Epidermal melanocyte (primary cell): ENCODE measurements around the gene DHX30.
"Not testable (repeated sequence)": the region's sequence is repeated elsewhere in the genome, so short reads cannot be mapped to it uniquely, and the experiment has no call there.

Experiments
- DNase-seq: peaks from one replicate; pipeline ENCODE4 v3.0.0; 2011; ENCODE audit warnings: low spot score; ENCODE audit not compliant: insufficient read length

DHX30 gene

DNA sequence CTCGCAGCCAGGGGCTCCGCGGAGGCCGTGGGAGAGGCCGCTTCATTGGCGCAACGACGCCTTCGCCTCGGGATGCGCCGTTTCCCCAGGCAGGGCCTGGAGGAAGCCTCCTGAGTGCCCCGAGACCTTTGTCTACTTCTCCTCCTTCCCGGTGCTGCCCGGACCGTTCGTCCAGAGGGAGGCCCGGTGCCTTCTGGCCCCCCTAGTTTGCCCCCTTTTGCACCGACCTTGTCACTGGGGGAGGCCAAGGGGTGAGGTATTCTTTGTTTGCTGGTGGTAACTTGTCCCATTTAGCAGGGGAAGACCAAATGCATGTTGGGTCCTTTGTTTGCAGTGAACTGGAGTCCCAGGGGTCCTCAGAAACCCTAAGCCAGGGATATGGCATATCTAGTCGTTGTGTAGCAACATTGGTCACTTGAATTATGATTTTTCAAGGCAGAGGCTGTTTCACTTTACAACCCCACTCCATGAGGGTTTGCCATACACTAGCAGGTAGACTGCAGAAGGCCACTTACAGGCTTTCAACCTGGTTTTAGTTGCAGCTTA is 615 bp downstream of the DHX30 start:
- no peak for DNase-seq

DNA sequence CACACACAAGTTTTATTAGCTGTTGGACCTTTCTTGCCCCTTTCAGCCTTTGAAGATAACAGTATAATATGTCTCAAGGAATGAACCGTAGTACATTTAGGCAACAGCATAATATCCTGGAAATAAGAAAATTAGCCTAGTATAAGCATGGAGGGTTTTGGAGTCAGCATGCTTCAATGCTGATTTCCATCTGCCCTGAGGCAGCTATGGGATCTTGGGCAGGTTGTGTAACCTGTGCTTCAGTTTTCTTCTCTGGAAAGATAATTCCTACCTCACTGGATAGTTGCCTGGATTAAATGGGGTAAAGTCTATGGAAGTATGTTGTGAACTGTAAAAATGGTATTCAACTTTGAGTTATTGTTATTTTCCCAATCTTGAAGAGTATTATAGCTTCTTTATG is 1.6 kb downstream of the DHX30 start:
- DNase-seq = no peak

DNA sequence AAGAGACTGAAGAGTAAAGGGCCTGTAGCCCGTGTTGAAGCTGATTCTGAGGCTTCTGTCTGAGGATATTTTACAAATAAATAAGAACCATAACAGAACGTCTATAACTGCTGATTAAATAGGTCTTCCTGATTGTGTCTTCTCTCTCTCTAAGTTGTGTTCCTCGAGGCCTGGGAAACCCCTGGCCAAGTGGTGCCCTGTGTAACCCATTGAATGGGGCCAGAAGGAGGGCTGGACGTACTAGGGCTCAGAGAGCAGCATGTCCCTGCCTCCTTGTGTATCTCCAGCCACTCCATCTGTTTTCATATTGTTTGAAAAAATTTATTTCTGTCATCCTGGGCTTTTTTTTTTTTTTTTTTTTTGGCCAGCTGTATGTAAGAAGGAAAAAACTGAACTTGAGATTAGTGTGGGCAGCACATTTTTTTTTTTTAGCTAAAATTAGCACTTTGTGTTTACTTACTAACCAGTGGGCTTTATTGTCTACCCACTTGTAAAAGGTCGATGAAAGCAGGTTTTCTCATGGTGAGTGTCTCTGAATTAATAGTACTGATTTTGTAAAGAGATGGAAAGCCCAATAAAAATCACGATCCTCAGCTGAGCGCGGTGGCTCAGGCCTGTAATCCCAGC is 10.7 kb downstream of the DHX30 start:
- no peak for DNase-seq

DNA sequence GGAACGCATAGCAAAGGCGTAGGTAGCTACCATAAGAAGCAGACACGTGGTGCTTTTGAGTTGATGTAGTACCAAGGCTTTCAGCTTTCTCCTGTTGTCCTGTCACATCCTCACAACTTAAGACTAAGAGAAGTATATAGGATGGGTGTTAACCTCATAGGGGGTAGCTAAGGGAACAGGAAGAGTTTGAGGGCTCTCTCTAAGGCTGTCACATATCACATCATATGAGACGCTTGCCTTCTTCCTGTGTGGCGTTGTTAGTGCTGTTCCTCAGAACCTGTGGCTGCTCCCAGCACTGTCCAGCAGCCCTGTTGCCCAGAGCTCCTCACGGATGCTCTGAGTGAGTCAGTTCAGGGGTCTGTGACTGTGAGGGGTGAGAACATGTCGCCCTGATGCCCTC is 14.7 kb downstream of the DHX30 start:
- no peak for DNase-seq

DNA sequence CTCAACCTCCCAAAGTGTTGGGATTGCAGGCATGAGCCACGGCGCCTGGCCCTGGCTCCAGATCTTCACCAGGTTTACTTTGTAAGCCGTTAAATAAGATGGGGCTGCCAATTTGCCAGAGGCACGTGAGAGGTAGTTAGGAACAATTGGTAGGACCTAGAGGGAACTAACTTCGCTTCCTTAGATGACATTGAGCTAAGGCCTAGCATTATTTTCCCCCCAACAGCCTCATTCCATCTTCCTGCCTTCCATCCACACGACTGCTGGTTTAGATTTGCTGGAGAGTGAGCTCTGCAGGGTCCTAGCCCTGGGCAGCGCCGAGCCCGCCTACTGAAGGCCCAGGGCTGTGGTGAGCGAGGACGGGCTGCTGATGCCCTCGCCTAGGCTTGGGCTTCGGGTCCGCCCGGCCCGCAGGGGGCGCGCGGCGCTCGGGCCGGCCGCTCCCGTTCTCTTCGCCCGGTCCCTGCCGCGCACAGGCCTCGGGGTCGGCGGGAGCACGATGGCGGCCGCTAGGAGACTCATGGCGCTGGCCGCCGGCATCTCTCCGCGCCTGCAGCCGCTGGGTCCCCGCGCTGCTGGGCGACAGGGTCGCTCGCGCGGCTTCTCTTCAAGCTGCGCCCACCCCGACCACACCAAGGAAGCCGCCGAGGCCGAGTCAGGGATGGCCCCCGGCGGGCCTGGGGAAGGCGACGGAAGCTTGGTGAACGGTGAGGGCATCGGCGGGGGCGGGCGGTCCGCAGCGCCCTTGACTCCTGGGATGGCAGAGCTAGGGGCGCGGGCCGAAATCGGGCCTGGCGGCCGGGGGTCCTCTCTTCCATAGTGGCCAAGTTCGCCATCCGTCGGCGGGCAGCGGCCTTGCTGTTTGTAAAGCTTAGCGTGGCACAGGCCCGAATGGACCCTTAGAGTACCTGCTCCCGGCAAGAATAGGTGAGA is 21.9 kb downstream of the DHX30 start:
- DNase-seq = peak; percentile 94

DNA sequence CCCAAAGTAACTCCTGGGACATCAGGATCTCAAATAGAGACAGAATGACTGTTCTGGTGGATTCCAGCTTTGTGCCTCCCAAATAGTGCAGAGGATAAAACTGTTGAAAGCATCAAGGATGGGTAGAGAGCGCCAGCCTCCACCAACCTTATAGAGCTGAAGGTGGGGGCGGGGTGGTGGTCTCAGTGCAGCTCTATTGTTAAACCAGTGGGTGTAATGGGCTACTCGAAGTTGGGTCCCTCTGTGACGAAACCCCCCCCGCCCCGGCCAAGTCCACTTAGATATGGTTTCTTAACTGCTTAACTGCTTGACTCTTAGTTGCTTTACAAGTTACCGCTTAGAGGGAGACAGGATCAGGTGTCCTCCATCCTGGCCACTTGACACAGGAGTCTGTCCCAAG is 22.7 kb downstream of the DHX30 start:
- no peak for DNase-seq

DNA sequence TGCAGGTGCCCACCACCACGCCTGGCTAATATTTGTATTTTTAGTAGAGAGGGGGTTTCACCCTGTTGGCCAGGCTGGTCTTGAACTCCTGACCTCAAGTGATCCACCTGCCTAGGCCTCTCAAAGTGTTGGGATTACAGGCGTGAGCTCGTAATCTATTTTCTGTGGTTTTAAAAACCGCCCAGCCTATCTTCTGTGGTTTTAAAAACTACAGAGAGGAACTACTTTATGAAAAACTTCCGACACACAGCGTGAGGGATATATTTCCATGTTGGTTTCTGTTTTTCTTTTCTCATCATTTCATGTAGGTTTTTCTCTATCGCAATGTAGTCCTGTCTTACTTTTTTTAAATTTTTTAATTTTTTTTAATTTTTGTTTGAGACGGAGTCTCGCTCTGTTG is 26.5 kb downstream of the DHX30 start:
- DNase-seq = not testable (repeated sequence)

DNA sequence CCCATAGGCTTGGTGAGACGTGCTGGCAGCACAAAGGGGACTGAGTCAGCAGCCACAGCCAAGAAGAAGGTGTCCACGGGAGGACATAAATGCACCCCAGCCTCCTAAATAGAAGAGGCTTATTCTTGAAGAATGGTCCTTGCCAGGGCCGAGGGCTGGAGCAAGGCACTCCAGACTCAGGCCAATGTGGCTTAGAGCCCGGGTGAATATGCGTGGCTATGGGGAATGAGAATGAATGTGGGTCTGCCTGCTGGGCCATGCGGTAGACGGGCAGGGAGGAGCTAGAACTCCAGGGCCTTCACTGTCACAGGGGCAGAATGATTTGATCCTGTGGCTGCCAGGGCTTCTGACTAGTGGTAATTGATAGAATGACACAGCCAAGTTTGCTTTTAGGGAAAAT is 34.0 kb downstream of the DHX30 start:
- no peak for DNase-seq

DNA sequence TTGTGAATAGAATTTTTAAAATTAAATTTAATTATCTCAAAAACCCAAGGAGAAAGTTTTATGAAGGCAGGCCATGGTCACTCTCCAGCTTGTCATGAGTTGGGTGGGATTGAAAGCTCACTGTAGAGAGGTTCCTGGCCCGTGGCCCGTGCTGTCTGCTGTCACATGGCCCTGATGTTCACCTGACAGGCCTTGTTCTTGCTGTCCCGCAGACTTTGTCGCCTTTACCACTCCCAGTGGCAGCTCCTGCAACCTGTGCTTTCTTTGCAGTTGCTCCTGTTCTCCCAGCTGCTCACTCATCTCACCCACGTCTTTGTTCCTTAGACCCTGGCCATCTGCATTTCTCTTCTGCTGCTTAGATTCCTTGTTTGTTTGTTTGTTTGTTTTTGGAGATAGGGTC is 35.6 kb downstream of the DHX30 start:
- no peak for DNase-seq

DNA sequence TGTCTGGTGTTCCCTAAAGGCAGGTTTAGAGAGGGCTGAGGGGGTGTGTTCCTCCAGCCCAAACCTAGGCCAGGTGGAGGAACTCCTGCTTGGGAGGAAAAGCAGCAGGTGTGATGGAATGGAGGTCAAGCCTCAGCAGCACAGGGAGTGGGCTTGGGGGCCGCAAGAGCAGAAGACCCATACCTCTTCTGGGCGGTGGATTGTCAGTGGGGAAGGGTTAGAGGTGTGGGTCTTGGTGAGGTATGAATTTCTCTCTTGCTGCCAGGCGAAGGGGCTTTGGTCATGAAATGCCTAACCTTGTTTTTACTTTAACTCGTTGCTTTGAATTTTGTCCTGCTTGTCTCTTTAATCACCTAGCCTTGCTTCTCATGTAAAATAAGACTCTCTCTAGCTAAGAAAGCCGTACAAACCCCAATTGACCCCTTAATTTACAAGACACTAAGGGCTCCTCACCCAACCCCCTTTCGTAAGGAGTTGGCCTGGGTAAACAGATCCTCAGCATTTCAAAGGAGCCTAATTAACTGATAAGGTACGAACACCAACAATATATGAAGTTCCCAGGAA is 38.9 kb downstream of the DHX30 start:
- DNase-seq = no peak

DNA sequence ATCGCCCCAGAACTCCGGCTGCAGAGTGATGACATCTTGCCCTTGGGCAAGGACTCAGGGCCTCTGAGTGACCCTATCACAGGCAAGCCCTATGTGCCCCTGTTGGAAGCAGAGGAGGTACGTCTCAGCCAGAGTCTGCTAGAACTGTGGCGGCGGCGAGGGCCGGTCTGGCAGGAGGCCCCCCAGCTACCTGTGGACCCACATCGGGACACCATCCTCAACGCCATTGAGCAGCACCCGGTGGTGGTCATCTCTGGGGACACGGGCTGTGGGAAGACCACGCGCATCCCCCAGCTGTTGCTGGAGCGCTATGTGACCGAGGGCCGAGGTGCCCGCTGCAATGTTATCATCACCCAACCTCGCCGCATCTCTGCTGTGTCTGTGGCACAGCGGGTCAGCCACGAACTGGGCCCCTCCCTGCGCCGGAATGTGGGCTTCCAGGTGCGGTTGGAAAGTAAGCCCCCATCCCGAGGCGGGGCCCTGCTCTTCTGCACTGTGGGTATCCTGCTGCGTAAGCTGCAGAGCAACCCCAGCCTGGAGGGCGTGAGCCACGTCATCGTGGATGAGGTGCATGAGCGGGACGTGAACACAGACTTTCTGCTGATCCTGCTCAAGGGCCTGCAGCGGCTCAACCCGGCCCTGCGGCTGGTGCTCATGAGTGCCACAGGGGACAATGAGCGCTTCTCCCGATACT is 43.4 kb downstream of the DHX30 start:
- no peak for DNase-seq

DNA sequence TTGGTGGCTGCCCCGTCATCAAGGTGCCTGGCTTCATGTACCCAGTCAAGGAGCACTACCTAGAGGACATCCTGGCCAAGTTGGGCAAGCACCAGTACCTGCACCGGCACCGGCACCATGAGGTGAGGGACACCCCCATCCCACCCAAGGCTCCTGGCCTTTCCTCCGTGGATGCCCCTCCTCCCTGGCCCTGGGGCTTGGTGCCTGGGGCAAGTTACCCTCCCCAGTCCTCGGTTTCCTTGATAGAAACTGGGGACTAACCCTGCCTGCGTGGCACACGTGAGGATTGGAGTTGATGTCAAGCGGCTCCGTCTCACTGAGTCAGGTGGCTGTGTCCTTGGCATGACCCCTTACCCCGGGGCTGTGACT is 43.9 kb downstream of the DHX30 start:
- DNase-seq = no peak

DNA sequence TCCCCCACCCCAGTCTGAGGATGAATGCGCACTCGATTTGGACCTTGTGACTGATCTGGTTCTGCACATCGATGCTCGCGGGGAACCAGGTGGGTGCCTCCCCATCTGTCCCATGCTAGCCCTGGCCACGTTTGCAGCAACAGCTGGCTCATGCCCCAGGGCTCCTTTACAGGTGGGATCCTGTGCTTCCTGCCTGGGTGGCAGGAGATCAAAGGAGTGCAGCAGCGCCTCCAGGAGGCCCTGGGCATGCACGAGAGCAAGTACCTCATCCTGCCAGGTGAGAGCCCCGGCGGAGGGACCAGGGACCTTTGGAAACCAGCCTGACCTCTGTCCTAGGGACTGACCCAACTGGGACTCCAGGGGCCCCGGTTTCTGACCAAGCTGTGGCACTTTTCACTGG is 44.3 kb downstream of the DHX30 start:
- no peak for DNase-seq

DNA sequence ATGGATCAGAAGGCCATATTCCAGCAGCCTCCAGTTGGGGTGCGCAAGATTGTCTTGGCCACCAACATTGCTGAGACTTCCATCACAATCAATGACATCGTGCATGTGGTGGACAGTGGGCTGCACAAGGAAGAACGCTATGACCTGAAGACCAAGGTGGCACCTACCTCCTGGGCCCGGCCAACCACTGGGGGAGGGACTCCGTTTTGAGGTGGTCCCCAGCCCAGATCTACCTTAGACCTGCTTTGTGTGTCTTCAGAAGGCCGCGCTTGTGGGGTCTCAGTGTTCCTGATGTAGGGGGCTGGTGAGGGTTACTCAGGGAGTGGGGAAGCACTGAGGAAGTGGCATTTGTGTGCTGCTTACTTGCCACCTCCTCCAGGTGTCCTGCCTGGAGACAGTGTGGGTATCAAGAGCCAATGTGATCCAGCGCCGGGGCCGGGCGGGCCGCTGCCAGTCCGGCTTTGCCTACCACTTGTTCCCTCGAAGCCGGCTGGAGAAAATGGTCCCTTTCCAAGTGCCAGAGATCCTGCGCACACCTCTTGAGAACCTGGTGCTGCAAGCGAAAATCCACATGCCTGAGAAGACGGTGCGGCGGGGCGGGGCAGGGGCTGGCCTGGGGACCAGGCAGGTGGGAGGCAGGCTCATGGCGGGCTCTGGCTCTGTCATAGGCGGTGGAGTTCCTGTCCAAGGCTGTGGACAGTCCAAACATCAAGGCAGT is 45.0 kb downstream of the DHX30 start:
- no peak for DNase-seq

DNA sequence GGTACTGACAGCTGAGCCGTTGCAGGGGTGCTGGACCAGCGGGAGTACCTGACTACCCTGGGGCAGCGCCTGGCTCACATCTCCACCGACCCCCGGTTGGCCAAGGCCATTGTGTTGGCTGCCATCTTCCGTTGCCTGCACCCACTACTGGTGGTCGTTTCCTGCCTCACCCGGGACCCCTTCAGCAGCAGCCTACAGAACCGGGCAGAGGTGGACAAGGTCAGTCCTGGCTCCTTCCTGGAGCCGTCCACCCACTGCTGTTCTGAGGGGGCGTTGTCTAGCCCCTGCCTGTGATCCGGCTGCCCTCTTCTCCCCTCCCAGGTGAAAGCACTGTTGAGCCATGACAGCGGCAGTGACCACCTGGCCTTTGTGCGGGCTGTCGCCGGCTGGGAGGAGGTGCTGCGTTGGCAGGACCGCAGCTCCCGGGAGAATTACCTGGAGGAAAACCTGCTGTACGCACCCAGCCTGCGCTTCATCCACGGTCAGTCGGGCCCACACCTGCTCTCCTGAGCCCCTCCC is 45.7 kb downstream of the DHX30 start:
- no peak for DNase-seq

DNA sequence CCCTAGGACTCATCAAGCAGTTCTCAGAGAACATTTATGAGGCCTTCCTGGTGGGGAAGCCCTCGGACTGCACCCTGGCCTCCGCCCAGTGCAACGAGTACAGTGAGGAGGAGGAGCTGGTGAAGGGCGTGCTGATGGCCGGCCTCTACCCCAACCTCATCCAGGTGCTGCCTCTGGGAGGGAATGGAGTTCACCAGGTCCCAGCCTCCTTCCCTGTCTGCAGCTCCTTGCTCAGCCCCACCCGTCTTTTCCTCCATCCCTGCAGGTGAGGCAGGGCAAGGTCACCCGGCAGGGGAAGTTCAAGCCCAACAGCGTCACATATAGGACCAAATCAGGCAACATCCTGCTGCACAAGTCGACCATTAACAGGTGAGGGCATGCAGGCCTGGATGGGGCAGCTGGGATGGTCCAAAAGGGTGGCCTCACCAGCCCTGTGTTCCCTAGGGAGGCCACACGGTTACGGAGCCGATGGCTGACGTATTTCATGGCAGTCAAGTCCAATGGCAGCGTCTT is 46.3 kb downstream of the DHX30 start:
- DNase-seq = no peak

DNA sequence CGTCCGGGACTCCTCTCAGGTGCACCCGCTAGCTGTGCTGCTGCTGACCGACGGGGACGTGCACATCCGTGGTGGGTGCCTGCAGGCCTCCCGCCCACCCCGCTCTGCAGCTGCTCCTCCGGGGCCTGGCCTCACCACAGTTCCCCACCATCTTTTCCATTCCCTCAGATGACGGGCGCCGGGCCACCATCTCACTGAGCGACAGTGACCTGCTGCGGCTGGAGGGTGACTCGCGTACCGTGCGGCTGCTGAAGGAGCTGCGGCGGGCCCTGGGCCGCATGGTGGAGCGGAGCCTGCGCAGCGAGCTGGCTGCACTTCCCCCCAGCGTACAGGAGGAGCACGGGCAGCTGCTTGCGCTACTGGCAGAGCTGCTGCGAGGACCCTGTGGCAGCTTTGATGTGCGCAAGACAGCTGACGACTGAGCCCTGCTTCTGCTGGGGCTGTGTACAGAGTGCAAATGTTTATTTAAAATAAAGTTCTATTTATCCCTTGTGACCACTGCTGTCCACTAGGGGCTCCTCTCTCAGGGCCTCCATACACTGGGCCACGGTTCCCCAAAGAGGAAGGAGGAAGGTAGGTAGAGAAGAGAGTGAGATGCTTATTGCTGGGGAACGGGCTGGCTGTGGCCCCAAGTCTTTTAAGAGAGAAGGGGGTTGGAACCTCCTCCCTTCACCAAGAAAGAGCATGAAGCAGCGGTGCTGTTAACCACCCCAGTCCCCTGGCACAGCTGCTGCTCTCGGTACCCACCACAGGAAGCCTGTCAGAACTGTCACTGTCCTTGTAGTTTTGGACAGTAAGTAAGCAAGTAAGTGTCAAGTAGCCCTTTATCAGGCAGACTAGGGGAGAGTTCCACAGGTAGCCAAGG is 47.0 kb downstream of the DHX30 start:
- no peak for DNase-seq

DNA sequence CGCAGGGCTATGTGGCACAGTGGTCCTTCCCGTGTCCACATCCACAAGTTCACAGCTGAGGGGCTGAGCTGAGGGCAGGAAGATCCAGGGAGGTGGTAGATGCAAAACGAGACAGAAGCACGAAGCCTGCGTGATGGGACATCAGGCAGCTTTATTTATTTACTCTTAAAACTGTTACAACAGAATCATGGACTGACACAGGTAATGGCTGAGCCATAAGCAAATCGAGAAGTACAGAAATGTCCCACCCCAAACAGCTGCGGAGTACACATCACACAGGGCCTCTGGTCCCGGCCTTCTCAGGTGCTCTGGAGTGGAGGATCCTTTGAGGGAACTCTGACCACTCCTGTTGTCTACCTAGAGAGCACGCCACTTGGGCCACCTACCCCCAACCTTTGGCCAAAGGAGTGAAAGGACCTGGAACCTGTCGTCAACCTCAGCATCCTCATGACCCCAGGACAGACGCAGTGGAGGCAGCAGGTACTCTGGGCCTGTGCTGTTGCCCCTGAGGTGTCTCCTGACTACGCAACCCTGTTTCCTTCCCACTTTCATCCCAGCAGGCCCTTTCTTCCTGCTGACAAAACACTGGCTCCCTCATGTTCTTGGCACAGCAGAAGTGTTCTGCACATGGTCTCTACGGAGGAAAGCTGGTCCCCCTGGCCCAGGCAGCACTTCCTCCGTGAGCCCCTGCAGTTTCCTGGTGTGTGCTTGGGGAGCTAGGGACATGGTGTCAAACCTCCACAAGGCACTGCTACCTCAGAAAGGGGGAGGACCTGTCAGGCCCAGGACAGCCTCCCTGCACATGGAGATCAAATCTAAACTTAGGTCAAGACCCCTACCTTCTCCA is 47.8 kb downstream of the DHX30 start:
- DNase-seq = no peak
